ENCODE results near the gene ZBTB2.

DNA sequence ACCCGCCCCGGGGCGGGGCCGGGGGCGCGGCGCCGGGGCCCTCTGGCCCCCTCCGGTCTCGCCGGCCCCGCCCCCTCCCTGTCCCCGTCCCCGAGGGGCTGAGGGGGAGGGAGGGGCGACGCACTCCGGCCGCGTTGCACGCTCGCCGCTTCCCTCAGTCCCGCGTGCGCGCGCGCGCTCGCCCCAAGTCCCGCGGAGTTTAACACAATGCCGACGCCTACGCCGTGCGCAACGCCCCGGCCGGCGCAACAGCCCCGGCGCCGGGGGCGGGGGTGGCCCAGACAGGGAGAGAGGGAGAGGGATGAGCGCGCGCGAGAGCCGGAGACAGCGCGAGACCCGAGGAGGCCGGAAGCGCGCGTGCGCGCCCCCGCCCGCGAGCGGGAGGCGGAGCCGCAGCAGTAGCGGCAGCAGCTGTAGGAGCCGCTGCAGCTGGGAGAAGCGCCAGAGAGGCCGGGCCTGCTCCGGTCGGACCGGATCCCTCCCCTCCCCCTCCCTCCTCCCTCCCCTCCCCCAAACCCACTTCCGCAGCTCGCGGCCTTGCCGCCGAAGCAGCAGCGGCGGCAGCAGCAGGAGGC is 996 bp downstream of the ZBTB2 start:
- TF ChIP-seq, protein P1, sequence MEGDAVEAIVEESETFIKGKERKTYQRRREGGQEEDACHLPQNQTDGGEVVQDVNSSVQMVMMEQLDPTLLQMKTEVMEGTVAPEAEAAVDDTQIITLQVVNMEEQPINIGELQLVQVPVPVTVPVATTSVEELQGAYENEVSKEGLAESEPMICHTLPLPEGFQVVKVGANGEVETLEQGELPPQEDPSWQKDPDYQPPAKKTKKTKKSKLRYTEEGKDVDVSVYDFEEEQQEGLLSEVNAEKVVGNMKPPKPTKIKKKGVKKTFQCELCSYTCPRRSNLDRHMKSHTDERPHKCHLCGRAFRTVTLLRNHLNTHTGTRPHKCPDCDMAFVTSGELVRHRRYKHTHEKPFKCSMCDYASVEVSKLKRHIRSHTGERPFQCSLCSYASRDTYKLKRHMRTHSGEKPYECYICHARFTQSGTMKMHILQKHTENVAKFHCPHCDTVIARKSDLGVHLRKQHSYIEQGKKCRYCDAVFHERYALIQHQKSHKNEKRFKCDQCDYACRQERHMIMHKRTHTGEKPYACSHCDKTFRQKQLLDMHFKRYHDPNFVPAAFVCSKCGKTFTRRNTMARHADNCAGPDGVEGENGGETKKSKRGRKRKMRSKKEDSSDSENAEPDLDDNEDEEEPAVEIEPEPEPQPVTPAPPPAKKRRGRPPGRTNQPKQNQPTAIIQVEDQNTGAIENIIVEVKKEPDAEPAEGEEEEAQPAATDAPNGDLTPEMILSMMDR (IDR thresholded peaks at IDR 0.05; ENCODE audit: low read depth, low read length), result no peak
- TF ChIP-seq EZH2phosphoT487 (IDR thresholded peaks at IDR 0.05; ENCODE audit: low read depth), result no peak

Measured in OCI-LY3 (cell line).